Neuronal stem cell (in vitro differentiated cells): ENCODE results near the gene CYRIA.

Experiments
- DNase-seq: peaks from one replicate; pipeline ENCODE4 v3.0.0-alpha.2; 2013; ENCODE audit warnings: low spot score
- H2AFZ ChIP-seq: one replicate; pipeline ENCODE4 v1.6.1; 2013; ENCODE audit warnings: mild to moderate bottlenecking, low read length, inconsistent platforms
- H2AK5ac ChIP-seq: 2 replicates; pipeline ENCODE4 v1.6.1; 2013; ENCODE audit warnings: low read depth, mild to moderate bottlenecking, inconsistent platforms, low read length, moderate library complexity, mixed read lengths
- H2BK120ac ChIP-seq: 2 replicates; pipeline ENCODE4 v1.6.1; 2013; ENCODE audit warnings: low read depth, mild to moderate bottlenecking, inconsistent platforms, low read length, moderate library complexity, mixed read lengths
- H2BK12ac ChIP-seq: one replicate; pipeline ENCODE4 v1.6.1; 2013; ENCODE audit warnings: low read length, inconsistent platforms
- H2BK15ac ChIP-seq: 2 replicates; pipeline ENCODE4 v1.6.1; 2013; ENCODE audit warnings: mild to moderate bottlenecking, low read length, inconsistent platforms, mixed read lengths
- H2BK5ac ChIP-seq: one replicate; pipeline ENCODE4 v1.6.1; 2013; ENCODE audit warnings: inconsistent platforms, mild to moderate bottlenecking, low read length, moderate library complexity
- H3K14ac ChIP-seq: one replicate; pipeline ENCODE4 v1.6.1; 2013; ENCODE audit warnings: low read length, inconsistent platforms
- H3K18ac ChIP-seq: 2 replicates; pipeline ENCODE4 v1.6.1; 2013; ENCODE audit warnings: low read length, inconsistent platforms
- H3K23ac ChIP-seq: 2 replicates; pipeline ENCODE4 v1.6.1; 2013; ENCODE audit warnings: low read depth, mild to moderate bottlenecking, mixed read lengths, low read length, inconsistent platforms; ENCODE audit not compliant: poor library complexity
- H3K27ac ChIP-seq: replicated peaks from 3 replicates; pipeline ENCODE4 v1.5.1; 2013; ENCODE audit warnings: low read length, inconsistent platforms
- H3K27me3 ChIP-seq, 3 experiments: 2 replicates each; pipeline ENCODE4 v1.6.1; 2013; ENCODE audit warnings: low read length in 3 of 3, mild to moderate bottlenecking in 2 of 3, inconsistent platforms in 1 of 3, low read depth in 1 of 3, mixed read lengths in 1 of 3, moderate library complexity in 1 of 3; ENCODE audit not compliant: control insufficient read depth in 3 of 3, insufficient read depth in 3 of 3
- H3K36me3 ChIP-seq, 2 donors: replicated peaks in 1 of 2; 2 replicates each; pipeline ENCODE4 v1.6.1; 2013; ENCODE audit warnings: low read length in 2 of 2; ENCODE audit not compliant: control insufficient read depth in 2 of 2, insufficient read depth in 2 of 2
- H3K4ac ChIP-seq: 2 replicates; pipeline ENCODE4 v1.6.1; 2013; ENCODE audit warnings: inconsistent platforms, mild to moderate bottlenecking, low read length, moderate library complexity
- H3K4me1 ChIP-seq, 2 donors: 1 replicate in 1 of 2; 2 replicates in 1 of 2; pipeline ENCODE4 v1.6.1; 2013; ENCODE audit warnings: low read length in 2 of 2, low read depth in 1 of 2; ENCODE audit not compliant: control insufficient read depth in 2 of 2, insufficient read depth in 1 of 2
- H3K4me2 ChIP-seq: one replicate; pipeline ENCODE4 v1.6.1; 2013; ENCODE audit warnings: mild to moderate bottlenecking, low read length, inconsistent platforms; ENCODE audit not compliant: insufficient read depth, poor library complexity, severe bottlenecking
- H3K4me3 ChIP-seq, 2 donors: 2 replicates each; pipeline ENCODE4 v1.5.1; 2013; ENCODE audit warnings: low read length in 2 of 2, mild to moderate bottlenecking in 2 of 2, inconsistent platforms in 1 of 2, moderate library complexity in 1 of 2
- H3K79me1 ChIP-seq: one replicate; pipeline ENCODE4 v1.6.1; 2013; ENCODE audit warnings: low read depth, mild to moderate bottlenecking, inconsistent platforms, low read length, moderate library complexity
- H3K9ac ChIP-seq: one replicate; pipeline ENCODE4 v1.6.1; 2013; ENCODE audit warnings: mild to moderate bottlenecking, low read depth, low read length, inconsistent platforms; ENCODE audit not compliant: poor library complexity
- H3K9me3 ChIP-seq, 2 donors: replicated peaks in 1 of 2; 2 replicates each; pipeline versions ENCODE3 to v1.6.1; 2013; ENCODE audit warnings: low read length in 2 of 2, mild to moderate bottlenecking in 2 of 2, inconsistent platforms in 1 of 2, low read depth in 1 of 2, mixed read lengths in 1 of 2, moderate library complexity in 1 of 2; ENCODE audit not compliant: control insufficient read depth in 2 of 2, insufficient read depth in 1 of 2
- H4K8ac ChIP-seq: one replicate; pipeline ENCODE4 v1.6.1; 2013; ENCODE audit warnings: low read depth, mild to moderate bottlenecking, inconsistent platforms, low read length, moderate library complexity
- H4K91ac ChIP-seq: one replicate; pipeline ENCODE4 v1.6.1; 2013; ENCODE audit warnings: low read length, low read depth, mild to moderate bottlenecking, inconsistent platforms; ENCODE audit not compliant: poor library complexity
- WGBS, 2 donors: extraction: QIAGEN DNeasy Blood & Tissue Kit; methylation state at CpG; one replicate each; pipeline ENCODE4 v1.1.7; 2013; ENCODE audit warnings: missing lambda C conversion rate in 2 of 2, mixed read lengths in 1 of 2; ENCODE audit not compliant: insufficient read length in 2 of 2, insufficient replicate concordance in 1 of 2; ENCODE audit errors: extremely low coverage in 2 of 2; 5-methylcytosine and 5-hydroxymethylcytosine counted together

CYRIA gene

GRCh38 chr2:16647992-16648617 is 17.5 kb downstream of the CYRIA start:
- Histone ChIP-seq H3K4me2 (no peak overlapping the region), H2BK120ac (no peak overlapping the region), H4K91ac (no peak overlapping the region), H2BK5ac (no peak overlapping the region), H3K4me1 (peaks cover 7 to 15% of the 10 kb centered on the region in 2 donors), H2BK12ac (no peak overlapping the region), H4K8ac (no peak overlapping the region), H2AK5ac (no peak overlapping the region), H3K23ac (no peak overlapping the region), H3K14ac (no peak overlapping the region), H3K27ac (no peak overlapping the region), H3K18ac (no peak overlapping the region), H3K36me3 (no peaks in the 10 kb centered on the region), H3K79me1 (no peaks in the 10 kb centered on the region), H3K9me3 (no peaks in the 10 kb centered on the region), H3K4me3 (no peak overlapping the region), H3K27me3 (peaks cover 0 to 3% (median 0%) of the 10 kb centered on the region in 3 experiments), H2AFZ (no peak overlapping the region), H3K9ac (no peak overlapping the region), H2BK15ac (no peak overlapping the region), H3K4ac (no peak overlapping the region)
- no CpG with 5 or more reads among the region's 2 CpGs for WGBS, 2 donors
- DNase-seq: no peak

- H3K14ac ChIP-seq: no peak overlapping the region
- H2BK12ac ChIP-seq: no peak overlapping the region
- H3K4ac ChIP-seq: no peak overlapping the region
- H3K18ac ChIP-seq: no peak overlapping the region
- no peak for DNase-seq
- no peak overlapping the region for H2BK120ac ChIP-seq
- no peak overlapping the region for H3K4me2 ChIP-seq
- no peak overlapping the region for H2AFZ ChIP-seq
- peaks cover 5 to 14% of the 10 kb centered on the region in 2 donors for H3K4me1 ChIP-seq
- H3K27me3 ChIP-seq: peaks cover 0 to 3% (median 0%) of the 10 kb centered on the region in 3 experiments
- no peaks in the 10 kb centered on the region for H3K79me1 ChIP-seq
- WGBS, 2 donors: no CpG with 5 or more reads among the region's 3 CpGs
- no peak overlapping the region for H3K27ac ChIP-seq
- H2BK5ac ChIP-seq: no peak overlapping the region
- H4K91ac ChIP-seq: no peak overlapping the region
- no peak overlapping the region for H2AK5ac ChIP-seq
- no peaks in the 10 kb centered on the region for H3K36me3 ChIP-seq
- H3K23ac ChIP-seq: no peak overlapping the region
- no peak overlapping the region for H4K8ac ChIP-seq
- no peaks in the 10 kb centered on the region for H3K9me3 ChIP-seq
- no peak overlapping the region for H3K9ac ChIP-seq
- H3K4me3 ChIP-seq: no peak overlapping the region
- no peak overlapping the region for H2BK15ac ChIP-seq
Measured at GRCh38 chr2:16645775-16646559, 19.7 kb downstream of the CYRIA start.

- Histone ChIP-seq H2AFZ (no peak overlapping the region), H3K4ac (no peak overlapping the region), H3K9ac (no peak overlapping the region), H3K36me3 (no peaks in the 10 kb centered on the region), H3K4me3 (no peak overlapping the region), H3K18ac (no peak overlapping the region), H3K27me3 (peaks cover 0 to 3% (median 0%) of the 10 kb centered on the region in 3 experiments), H4K8ac (no peak overlapping the region), H2BK5ac (no peak overlapping the region), H3K9me3 (no peaks in the 10 kb centered on the region), H3K27ac (no peak overlapping the region), H2BK15ac (no peak overlapping the region), H2AK5ac (no peak overlapping the region), H3K4me1 (peaks cover 11 to 15% of the 10 kb centered on the region in 2 donors), H3K4me2 (no peak overlapping the region), H2BK12ac (no peak overlapping the region), H2BK120ac (no peak overlapping the region), H3K23ac (no peak overlapping the region), H3K79me1 (no peaks in the 10 kb centered on the region), H3K14ac (no peak overlapping the region), H4K91ac (no peak overlapping the region)
- DNase-seq: no peak
- no CpG with 5 or more reads among the region's 7 CpGs for WGBS, 2 donors
Measured at GRCh38 chr2:16645088-16645487, 20.5 kb downstream of the CYRIA start.

- no CpG with 5 or more reads among the region's 6 CpGs for WGBS, 2 donors
- Histone ChIP-seq H3K27ac (no peak overlapping the region), H3K4ac (no peak overlapping the region), H2BK120ac (no peak overlapping the region), H3K14ac (no peak overlapping the region), H3K4me3 (no peak overlapping the region), H4K8ac (no peak overlapping the region), H3K4me2 (no peak overlapping the region), H2BK15ac (no peak overlapping the region), H3K9ac (no peak overlapping the region), H3K4me1 (peaks cover 12 to 20% of the 10 kb centered on the region in 2 donors), H3K23ac (no peak overlapping the region), H3K79me1 (no peaks in the 10 kb centered on the region), H4K91ac (no peak overlapping the region), H3K9me3 (no peaks in the 10 kb centered on the region), H2AFZ (no peak overlapping the region), H3K27me3 (peaks cover 0 to 3% (median 0%) of the 10 kb centered on the region in 3 experiments), H2BK12ac (no peak overlapping the region), H2AK5ac (no peak overlapping the region), H2BK5ac (no peak overlapping the region), H3K18ac (no peak overlapping the region), H3K36me3 (no peaks in the 10 kb centered on the region)
- DNase-seq: no peak
Measured at GRCh38 chr2:16644221-16644925, 21.3 kb downstream of the CYRIA start.
